Posterior cingulate gyrus (tissue), 11 donors: ENCODE data around the gene SLC4A5.
"Not testable (repeated sequence)": the region's sequence is repeated elsewhere in the genome, so short reads cannot be mapped to it uniquely, and the experiment has no call there.

ENCODE experiments used
- DNase-seq, 10 donors: peaks; one replicate each; pipeline versions ENCODE4 v3.0.0 to v3.0.0-alpha.2; 2020 to 2021; ENCODE audit warnings: mixed read lengths in 3 of 10
- intact Hi-C: fragments of 100-400 bp; cut with DNase I; formaldehyde crosslinking; loops from one replicate; pipeline ENCODE4 v1.15.1; 2023

The SLC4A5 gene

GRCh38 chr2:74215771-74216170 lies 127.4 kb downstream of the SLC4A5 start:
- intact Hi-C loops, result not testable (repeated sequence)

DNA sequence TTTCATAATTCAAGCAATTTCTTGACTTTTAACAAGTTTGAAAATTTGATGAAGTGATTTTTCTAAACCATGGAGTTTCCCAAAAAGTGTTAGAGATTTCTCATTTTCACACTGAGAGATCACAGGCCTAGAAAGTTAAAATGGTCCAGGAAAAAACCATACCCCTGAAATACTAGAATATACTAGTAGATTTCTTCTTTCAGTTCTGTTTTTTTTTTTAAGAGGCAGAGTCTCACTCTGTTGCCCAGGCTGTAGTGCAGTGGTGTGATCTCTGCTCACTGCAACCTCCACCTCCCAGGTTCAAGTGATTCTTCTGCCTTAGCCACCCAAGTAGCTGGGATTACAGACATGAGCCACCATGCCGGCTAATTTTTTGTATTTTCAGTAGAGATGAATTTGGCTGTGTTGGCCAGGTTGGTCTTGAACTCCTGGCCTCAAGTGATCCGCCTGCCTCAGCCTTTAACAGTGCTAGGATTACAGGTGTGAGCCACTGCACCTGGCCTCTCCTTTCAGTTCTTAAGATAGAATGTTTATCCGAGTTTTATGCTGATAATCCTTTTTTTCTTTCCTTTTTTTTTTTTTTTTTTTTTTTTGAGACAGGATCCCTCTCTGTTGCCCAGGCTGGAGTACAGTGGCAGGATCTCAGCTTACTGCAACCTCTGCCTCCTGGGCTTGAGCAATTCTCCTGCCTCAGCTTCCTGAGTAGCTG lies 130.4 kb downstream of the SLC4A5 start:
- intact Hi-C loops, result no loop called here
- DNase-seq, result no peak

More at GRCh38 chr2:74215771-74216170, 127.4 kb downstream of the SLC4A5 start:
- not testable (repeated sequence) for DNase-seq

DNA sequence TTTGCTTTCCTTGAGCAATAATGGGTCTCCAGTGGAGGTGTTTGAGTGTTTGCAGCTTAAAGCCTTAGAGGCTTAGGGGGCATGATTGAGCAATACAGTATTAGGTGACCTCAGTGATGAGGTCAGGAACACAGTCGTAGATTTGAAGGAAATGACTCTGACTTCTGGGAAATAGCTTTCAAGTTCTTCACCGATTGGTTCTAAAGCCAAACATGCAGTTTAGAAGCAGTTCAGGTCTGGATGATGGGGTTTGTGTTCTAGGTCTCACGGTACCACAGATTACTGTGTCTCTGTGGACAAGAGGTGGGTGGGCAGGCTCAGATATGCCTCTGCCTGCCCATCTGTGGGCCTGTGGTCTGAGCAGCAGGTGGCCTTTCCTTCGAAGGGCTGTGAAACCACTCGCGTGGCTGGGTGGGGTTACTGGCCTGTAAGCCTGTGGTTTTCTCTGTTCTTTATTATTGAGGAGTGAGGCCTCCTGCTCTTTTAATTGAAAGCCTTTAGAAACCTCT lies 137.0 kb downstream of the SLC4A5 start:
- DNase-seq, result no peak
- intact Hi-C loops, result no loop called here

- intact Hi-C loops, result no loop called here
- DNase-seq, result no peak
Observed at GRCh38 chr2:74205596-74205995, 137.6 kb downstream of the SLC4A5 start.

- DNase-seq, result no peak
- intact Hi-C loops, result no loop called here
Observed at GRCh38 chr2:74205113-74205512, 138.1 kb downstream of the SLC4A5 start.

DNA sequence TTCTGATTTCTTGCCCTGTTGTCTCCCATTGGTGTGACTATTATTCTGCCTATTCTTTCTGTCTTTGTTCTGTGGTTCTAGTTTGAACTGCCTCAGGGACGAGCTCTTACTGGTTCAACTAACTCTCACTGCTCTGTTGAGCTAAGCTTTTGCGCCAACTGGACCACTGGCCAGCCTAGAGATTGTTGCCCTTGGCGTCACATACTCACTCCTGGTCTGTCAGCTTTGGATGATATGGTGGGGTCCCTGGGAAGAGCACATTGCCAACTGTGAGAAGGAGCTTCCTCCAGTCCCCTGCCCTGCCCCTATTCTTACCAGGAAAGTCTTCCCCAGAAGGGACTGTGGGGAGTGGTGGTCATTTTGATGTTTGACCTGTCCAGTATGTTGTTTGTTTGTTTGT lies 138.8 kb downstream of the SLC4A5 start:
- intact Hi-C loops, result no loop called here
- DNase-seq, result no peak

DNA sequence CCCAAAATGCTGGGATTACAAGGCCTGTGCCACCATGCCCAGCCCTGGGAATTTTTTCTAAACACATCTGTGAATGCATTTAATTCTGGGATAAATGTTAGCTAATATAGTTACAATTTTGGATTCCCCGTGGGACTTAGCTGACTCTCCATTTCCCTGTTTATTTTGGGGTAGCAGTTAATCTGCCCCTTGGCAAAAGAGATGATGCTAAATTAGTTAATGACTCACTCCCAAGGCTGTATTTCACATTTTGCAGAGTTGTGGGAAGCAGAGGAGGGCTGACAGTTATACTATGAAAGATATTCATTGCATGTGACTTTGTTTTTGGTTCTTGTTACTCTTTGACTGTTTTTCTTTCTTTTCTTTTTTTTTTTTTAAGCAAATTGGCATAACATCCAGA lies 141.6 kb downstream of the SLC4A5 start:
- intact Hi-C loops, result loop anchor here (2.0 kb wide), 1 partner anchor 23 kb away; the partner anchor contains the start of gene MOB1A
- no peak for DNase-seq

- intact Hi-C loops, result loop anchor here (2.0 kb wide), 1 partner anchor 22 kb away; the partner anchor contains the start of gene MOB1A
- DNase-seq, result no peak
Observed at GRCh38 chr2:74201196-74201595, 142.0 kb downstream of the SLC4A5 start.

GRCh38 chr2:74199871-74200305 lies 143.3 kb downstream of the SLC4A5 start:
- DNase-seq, result no peak
- intact Hi-C loops, result loop anchor here (2.0 kb wide), 1 partner anchor 21 kb away; the partner anchor contains the start of gene MOB1A

DNA sequence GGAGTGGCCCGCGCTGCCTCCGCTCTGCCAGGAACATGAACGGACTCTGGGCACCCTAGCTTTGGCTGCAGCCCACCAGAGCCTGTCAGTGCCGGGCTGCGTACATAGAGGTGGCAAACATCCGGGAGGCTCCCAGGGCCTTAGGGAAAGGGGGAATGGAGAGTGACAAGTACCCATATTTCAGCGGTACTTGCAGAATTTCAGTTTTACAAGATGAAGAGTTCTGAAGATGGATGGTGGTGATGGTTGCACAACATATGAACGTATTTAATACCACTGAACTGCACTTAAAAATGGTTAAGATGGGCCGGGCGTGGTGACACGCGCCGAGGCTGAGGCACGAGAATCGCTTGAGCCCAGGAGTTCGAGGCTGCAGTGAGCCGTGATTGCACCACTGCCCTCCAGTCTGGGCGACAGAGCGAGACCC lies 143.9 kb downstream of the SLC4A5 start:
- no peak for DNase-seq
- intact Hi-C loops, result no loop called here

GRCh38 chr2:74198461-74199274 lies 144.5 kb downstream of the SLC4A5 start, which contains the start of gene MTHFD2:
TSS of gene MTHFD2 (plus strand) at chr2:74198615. CDS start at chr2:74198642, 27 bp downstream.
- peak; percentile 72 to 98 (median 84) for DNase-seq
- intact Hi-C loops, result no loop called here

GRCh38 chr2:74198023-74198460 lies 145.2 kb downstream of the SLC4A5 start:
- intact Hi-C loops, result no loop called here
- no peak for DNase-seq

DNA sequence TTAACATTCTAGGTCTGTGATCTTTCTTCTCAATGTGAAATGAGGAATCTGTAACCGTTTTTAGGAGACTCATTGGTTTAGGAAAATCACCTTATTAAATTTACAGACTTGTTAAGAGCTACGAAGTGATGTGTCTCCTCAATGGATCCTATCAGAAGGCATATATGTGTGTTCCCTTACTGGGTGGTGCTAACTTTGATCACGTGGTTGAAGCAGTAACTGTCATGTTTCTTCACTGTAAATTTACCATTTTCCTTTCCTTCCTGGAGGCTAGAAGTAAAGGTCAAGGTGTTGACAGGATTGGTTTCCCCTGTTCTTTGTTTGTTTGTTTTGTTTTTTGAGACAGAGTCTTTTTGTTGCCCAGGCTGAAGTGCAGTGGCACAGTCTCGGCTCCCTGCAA lies 146.2 kb downstream of the SLC4A5 start:
- intact Hi-C loops, result no loop called here
- DNase-seq, result no peak

DNA sequence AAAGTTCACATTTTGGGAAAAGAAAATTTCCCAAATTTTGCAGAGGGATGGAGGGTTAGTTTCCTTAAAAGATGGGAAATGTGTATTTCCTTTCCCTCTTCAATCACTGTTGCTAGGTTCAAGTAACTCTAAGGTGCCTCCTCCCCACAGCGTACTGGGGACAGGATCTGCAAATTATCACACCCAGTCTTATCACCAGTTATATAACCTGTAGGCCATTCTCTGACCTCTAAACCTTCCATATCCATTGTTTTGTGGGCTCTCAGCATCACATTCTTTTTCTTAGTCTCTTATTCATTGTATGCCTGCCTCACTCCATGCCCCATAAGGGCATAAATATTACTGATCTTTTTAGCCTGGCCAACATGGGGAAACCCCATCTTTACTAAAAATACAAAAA lies 148.4 kb downstream of the SLC4A5 start:
- DNase-seq, result no peak
- intact Hi-C loops, result no loop called here

DNA sequence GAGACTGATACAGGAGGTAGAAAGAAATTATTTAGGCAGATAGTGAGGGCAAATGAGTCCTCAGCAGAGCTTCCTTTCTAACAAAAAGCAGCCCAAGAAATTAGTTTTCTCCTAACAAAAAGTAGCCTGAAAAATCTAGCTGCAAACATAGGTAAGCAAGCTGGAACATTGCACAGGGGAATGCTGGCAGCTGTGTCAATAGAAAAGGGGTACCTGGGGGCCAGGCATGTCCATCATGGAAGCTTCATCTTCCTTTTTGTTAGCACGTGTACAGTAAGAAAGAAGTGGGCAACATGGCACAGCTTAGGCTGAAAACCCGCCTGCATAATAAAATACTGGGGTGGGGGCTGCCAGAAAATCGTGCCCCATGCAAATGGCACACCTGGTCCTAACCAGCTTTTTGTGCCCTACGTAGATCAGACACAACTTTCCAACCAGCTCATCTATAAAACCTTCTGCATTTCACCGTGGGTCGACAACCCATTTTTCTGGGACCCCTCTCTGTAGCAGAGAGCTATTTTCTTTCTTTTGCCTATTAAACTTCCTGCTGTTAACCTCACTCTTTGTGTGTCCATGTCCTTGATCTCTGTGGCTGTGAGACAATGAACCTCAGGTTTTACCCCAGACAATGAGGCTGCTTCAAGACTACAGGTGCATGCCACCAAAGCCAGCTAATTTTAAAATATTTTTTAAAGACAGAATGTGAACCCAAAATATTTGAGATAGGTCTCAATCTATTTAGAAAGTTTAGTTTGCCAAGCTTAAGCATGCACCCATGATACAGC lies 151.4 kb downstream of the SLC4A5 start:
- intact Hi-C loops, result no loop called here
- DNase-seq, result no peak

DNA sequence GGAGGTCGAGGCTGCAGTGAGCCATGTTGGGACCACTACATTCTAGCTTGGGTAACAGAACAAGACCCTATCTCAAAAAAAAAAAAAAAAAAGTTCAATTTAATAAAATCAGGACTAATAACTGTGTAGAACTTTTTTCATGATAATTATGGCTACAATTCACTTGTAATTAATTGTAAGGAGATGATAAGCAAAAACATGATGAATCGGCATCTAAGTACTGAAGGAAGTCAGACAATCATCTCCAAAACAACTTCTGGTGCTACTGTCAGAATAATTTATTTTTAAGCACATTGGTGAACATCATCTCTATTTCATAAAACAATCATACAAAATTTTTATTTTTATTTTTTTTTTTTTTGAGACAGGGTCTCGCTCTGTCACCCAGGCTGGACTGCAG lies 154.5 kb downstream of the SLC4A5 start:
- intact Hi-C loops, result no loop called here
- DNase-seq, result no peak

- DNase-seq, result no peak
- intact Hi-C loops, result no loop called here
Observed at GRCh38 chr2:74188018-74188601, 155.1 kb downstream of the SLC4A5 start.

GRCh38 chr2:74186706-74187105 lies 156.5 kb downstream of the SLC4A5 start:
- DNase-seq, intact Hi-C loops: not testable (repeated sequence)

DNA sequence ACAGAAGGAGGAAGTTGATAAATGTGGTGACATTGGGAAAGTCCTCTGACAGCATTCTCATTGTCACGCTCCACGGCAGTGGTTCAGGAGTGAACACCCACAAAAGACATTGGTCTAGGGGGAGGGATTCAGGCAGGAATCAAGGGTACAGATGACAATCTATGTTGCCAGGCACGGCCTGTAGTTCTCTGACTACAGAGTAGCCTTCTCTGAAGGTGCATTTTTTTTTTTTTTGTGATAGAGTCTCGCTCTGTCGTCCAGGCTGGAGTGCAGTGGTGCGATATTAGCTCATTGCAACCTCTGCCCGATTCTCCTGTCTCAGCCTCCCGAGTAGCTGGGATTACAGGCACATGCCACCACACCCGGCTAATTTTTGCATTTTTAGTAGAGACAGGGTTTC lies 157.2 kb downstream of the SLC4A5 start:
- peak in 1 of 10 donors; percentile 80 for DNase-seq
- intact Hi-C loops, result no loop called here

GRCh38 chr2:74183878-74184277 lies 159.3 kb downstream of the SLC4A5 start:
- intact Hi-C loops, result no loop called here
- no peak for DNase-seq
